GM06990 (cell line): ENCODE results near the gene DDX23.
"Not testable (repeated sequence)": the region's sequence is repeated elsewhere in the genome, so short reads cannot be mapped to it uniquely, and the experiment has no call there.

Experiments used
- DNase-seq: peaks from one replicate; pipeline ENCODE4 v3.0.0-alpha.2; 2011; ENCODE audit not compliant: insufficient read length; ENCODE audit errors: extremely low read depth
- H3K27me3 ChIP-seq: replicated peaks from 2 replicates; pipeline ENCODE4 v1.6.0; 2011; ENCODE audit warnings: low read length; ENCODE audit not compliant: control insufficient read depth, insufficient read depth
- H3K36me3 ChIP-seq: 2 replicates; pipeline ENCODE4 v1.5.1; 2011; ENCODE audit warnings: low read length; ENCODE audit not compliant: control insufficient read depth, insufficient read depth
- H3K4me3 ChIP-seq: replicated peaks from 2 replicates; pipeline ENCODE4 v1.5.1; 2011; ENCODE audit warnings: low read depth, mild to moderate bottlenecking, control low read depth, low read length
- CTCF ChIP-seq: IDR thresholded peaks from 2 replicates; pipeline ENCODE4 v1.5.1; 2011; ENCODE audit warnings: low read length, control low read depth, mild to moderate bottlenecking, inconsistent platforms; ENCODE audit not compliant: insufficient read depth, poor library complexity, severe bottlenecking

DDX23 gene

GRCh38 chr12:48880647-48881046, 28.7 kb upstream of the DDX23 start:
- no peak for TF ChIP-seq CTCF
- Histone ChIP-seq H3K36me3 (no peaks in the 10 kb centered on the region), H3K4me3 (no peak overlapping the region), H3K27me3 (peaks cover 2% of the 10 kb centered on the region)
- no peak for DNase-seq

GRCh38 chr12:48878548-48878947, 26.6 kb upstream of the DDX23 start:
- no peaks in the 10 kb centered on the region for H3K36me3 ChIP-seq
- no peak for TF ChIP-seq CTCF
- DNase-seq = no peak
- peaks cover 2% of the 10 kb centered on the region for H3K27me3 ChIP-seq
- H3K4me3 ChIP-seq = no peak overlapping the region

GRCh38 chr12:48875944-48876515, 24.1 kb upstream of the DDX23 start:
- no peak overlapping the region for H3K4me3 ChIP-seq
- H3K36me3 ChIP-seq = no peaks in the 10 kb centered on the region
- TF ChIP-seq CTCF = no peak
- DNase-seq = no peak
- no peaks in the 10 kb centered on the region; the same call in 1 of the 2 replicates for H3K27me3 ChIP-seq

- H3K36me3 ChIP-seq, H3K27me3 ChIP-seq, DNase-seq, H3K4me3 ChIP-seq: not testable (repeated sequence)
Observed at GRCh38 chr12:48873534-48873933, 21.6 kb upstream of the DDX23 start.

GRCh38 chr12:48873096-48873495, 21.1 kb upstream of the DDX23 start:
- Histone ChIP-seq H3K27me3 (no peaks in the 10 kb centered on the region), H3K4me3 (no peak overlapping the region), H3K36me3 (no peaks in the 10 kb centered on the region)
- no peak for TF ChIP-seq CTCF
- no peak for DNase-seq

GRCh38 chr12:48869191-48869590, 17.2 kb upstream of the DDX23 start:
- no peak for DNase-seq
- H3K27me3 ChIP-seq = no peaks in the 10 kb centered on the region
- no peaks in the 10 kb centered on the region for H3K36me3 ChIP-seq
- TF ChIP-seq CTCF = no peak
- H3K4me3 ChIP-seq = no peak overlapping the region
